Testis (tissue), 5 donors: Measurements from ENCODE around the gene CDK5RAP2. TPM values are rescaled to one million over a fixed set of nuclear protein-coding genes. Genes with fewer than 3 reads are reported as not detected.
A peak's percentile ranks its signal among the peaks of the same experiment; 100 is the strongest.
"Not testable (repeated sequence)": the region's sequence is repeated elsewhere in the genome, so short reads cannot be mapped to it uniquely, and the experiment has no call there.

Experiments
- DNase-seq: peaks from one replicate; pipeline ENCODE4 v3.0.0-alpha.2; 2019
- H3K27ac ChIP-seq, 2 donors: fragments of 200-600 bp; sonication (generic); one replicate each; pipeline ENCODE4 v1.5.1; 2019
- H3K27me3 ChIP-seq: fragments of 200-600 bp; sonication (generic); one replicate; pipeline ENCODE4 v1.5.1; 2019
- H3K36me3 ChIP-seq: fragments of 200-600 bp; sonication (generic); one replicate; pipeline ENCODE4 v1.5.1; 2017; ENCODE audit warnings: low read depth; ENCODE audit errors: missing control alignments
- H3K4me1 ChIP-seq: fragments of 200-600 bp; sonication (generic); one replicate; pipeline ENCODE4 v1.5.1; 2019
- H3K4me3 ChIP-seq, 2 donors: fragments of 200-600 bp; sonication (generic); one replicate each; pipeline ENCODE4 v1.5.1; 2017 to 2019
- H3K9me3 ChIP-seq: fragments of 200-600 bp; sonication (generic); one replicate; pipeline ENCODE4 v1.5.1; 2017
- CTCF ChIP-seq, 3 experiments: fragments of 450-650 bp in 2 of 3; fragments of 200-600 bp in 1 of 3; sonication (generic) in 1 of 3; IDR thresholded peaks; one replicate each; pipeline ENCODE4 v1.5.1; 2016 to 2019; ENCODE audit warnings: antibody characterized with exemption in 3 of 3, mild to moderate bottlenecking in 2 of 3, moderate library complexity in 1 of 3
- POLR2A ChIP-seq: fragments of 450-650 bp; IDR thresholded peaks from one replicate; pipeline ENCODE4 v1.6.1; 2017; ENCODE audit warnings: antibody characterized with exemption, mild to moderate bottlenecking, moderate library complexity
- WGBS, 2 donors: methylation state at CpG; one replicate each; pipeline ENCODE4 v1.1.5; 2018; 5-methylcytosine and 5-hydroxymethylcytosine counted together
- intact Hi-C: fragments of 100-400 bp; cut with DNase I; formaldehyde crosslinking; loops from one replicate; pipeline ENCODE4 v1.15.1; 2023; ENCODE audit warnings: low total_unique reads
- long read RNA-seq, 2 donors: transcript quantifications; one replicate each; lab custom pipeline, GENCODE V29; 2026
- polyA plus RNA-seq: library from polyadenylated mRNA; stranded (reverse); fragments of 350-450 nt; fragmentation: Illumina TruSeq; extraction: RNeasy Lipid Tissue Mini Kit (QIAGEN cat#74804); gene quantifications from one replicate; pipeline ENCODE4 v1.2.3, GENCODE V29; 2014; ENCODE audit warnings: low read depth, low replicate concordance; ENCODE audit not compliant: insufficient read depth
- total RNA-seq, 2 donors: library from RNA; depleted of rRNA; stranded (reverse); fragments of >200 nt; gene quantifications; one replicate each; pipeline ENCODE4 v1.2.3, GENCODE V29; 2016

CDK5RAP2 gene
- total RNA-seq, result 10 to 100 TPM; 64.9 to 76.1 TPM
- polyA plus RNA-seq, result 80.5 TPM
- long read RNA-seq, donor 1, partial matches to known transcripts, result 11 of 15 reads
- long read RNA-seq, donor 1, other reads (novel, unspliced or antisense), result 0 of 15 reads
- long read RNA-seq, donor 2, partial matches to known transcripts, result 0 of 1 reads
- long read RNA-seq, donor 2, other reads (novel, unspliced or antisense), result 0 of 1 reads

DNA sequence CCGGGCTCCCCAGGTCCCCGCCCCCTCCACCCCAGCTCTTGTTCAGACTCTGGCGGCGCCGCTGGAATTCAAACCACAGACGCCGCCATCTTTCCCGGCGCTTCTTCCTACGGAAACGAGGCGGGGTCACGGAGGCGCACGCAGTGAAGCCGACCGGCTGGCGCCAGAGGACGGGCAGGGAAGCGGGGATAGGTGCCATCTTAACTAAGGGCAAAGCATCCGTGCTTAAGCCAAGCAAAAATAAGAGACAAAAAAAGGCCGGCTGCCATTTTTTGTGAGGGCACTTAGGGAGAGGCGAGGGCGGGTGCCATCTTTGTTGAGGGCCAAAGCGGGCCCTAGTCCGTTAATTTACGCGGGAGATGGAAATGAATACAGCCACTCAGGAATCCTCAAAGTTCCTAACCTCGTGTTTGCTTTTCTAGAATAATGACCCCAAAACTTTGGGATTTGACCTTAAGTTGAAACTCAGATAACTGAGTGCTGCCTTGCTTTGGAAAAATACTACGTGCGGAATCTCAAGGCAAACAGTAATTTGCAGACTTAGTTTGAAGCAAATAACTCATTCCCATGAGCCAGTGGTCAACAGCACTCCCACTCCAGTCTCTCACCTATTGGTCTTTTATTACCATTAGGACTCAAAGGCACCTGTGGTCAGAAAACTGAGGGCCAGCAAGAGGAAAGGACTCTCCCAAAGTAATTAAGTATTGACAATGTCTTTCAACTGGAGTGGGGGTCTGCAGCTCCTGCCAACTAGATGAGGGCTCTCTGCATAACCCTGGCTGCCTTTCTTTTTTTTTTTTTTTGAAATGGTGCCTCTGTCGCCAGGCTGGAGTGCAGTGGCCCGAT is at the start of gene CDK5RAP2:
Gene CDK5RAP2 (minus strand): TSS at position 117 of the 846 bp plus-strand sequence. CDS start 189 bp downstream, outside the sequence.
- WGBS, 2 donors, result 9 to 11% methylated on average over 26 to 33 of the region's 33 CpGs
- peak; percentile 97 for DNase-seq
- peak within 1 kb of the TSS in 1 of 2 donors; percentile 73 for H3K27ac ChIP-seq
- peaks cover 11% of the 10 kb centered on the region for H3K4me1 ChIP-seq
- intact Hi-C loops, result no loop called here
- H3K36me3 ChIP-seq, result no peaks in the 10 kb centered on the region
- H3K9me3 ChIP-seq, result no peaks in the 10 kb centered on the region
- no peaks in the 10 kb centered on the region for H3K27me3 ChIP-seq
- TF ChIP-seq POLR2A (no peak), CTCF (IDR thresholded peaks at IDR 0.05) (no peak)
- H3K4me3 ChIP-seq, result peak within 1 kb of the TSS; percentile 76 to 84

DNA sequence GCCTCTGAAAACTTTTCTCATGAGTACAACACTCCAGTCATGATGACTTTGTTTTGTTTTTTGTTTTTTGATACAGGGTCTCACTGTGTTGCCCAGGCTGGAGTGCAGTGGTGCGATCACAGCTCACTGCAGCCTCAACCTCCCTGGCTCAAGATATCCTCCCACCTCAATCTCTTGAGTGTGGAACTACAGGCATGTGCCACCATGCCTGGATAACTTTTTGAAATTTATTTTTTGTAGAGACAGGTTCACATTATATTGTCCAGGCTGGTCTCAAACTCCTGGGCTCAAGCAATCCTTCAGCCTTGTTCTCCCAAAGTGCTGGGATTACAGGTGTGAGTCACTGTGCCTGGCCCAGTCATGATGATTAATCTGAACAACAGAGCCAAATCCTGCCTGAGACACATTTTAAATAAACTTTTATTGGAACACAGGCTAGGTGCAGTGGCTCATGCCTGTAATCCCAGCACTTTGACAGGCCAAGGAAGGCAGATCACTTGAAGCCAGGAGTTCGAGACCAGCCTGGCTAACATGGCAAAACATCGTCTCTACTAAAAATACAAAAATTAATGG is 49.0 kb upstream of the CDK5RAP2 start:
- H3K9me3 ChIP-seq, H3K27me3 ChIP-seq, H3K4me1 ChIP-seq, DNase-seq, H3K36me3 ChIP-seq, H3K27ac ChIP-seq, H3K4me3 ChIP-seq, intact Hi-C loops: not testable (repeated sequence)
- 95 to 96% methylated on average over 3 of the region's 3 CpGs for WGBS, 2 donors

DNA sequence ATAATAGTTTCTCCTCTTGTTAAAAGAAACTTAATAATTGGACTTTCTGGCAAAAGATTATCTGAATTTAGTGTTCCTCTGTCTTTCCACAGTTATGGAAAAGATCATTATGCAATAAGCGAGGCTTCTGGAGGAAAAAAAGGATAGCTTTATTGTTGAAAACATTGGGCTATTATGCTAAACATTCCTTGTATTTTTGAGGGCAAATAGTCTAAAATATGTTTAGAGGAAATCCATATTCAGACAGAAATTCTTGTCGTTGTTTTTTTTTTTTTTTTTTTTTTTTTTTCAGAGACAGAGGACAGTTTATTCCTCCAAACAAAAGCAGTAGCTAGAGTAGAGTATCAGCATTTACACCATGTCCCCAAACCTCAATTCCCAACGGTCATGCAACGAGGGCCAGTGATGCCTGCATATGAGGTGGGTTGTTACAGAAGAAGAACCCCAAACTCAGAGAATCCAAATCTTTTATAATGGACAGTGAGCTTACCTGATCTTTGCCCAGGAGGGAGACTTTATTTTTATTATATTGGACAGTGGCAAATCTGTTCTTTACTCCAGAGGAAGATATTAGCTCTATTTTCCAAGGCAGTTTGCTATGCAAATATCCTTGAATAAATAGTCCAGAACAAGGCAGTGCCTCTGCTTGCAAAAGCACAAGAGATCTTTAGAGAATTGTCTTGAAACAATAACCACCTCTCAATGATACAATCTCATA is 48.4 kb upstream of the CDK5RAP2 start:
- H3K36me3 ChIP-seq, result no peaks in the 10 kb centered on the region
- H3K27ac ChIP-seq, result no peak overlapping the region
- H3K9me3 ChIP-seq, result no peaks in the 10 kb centered on the region
- 52 to 56% methylated on average over 4 of the region's 4 CpGs for WGBS, 2 donors
- no peak for TF ChIP-seq CTCF (IDR thresholded peaks at IDR 0.05)
- H3K4me3 ChIP-seq, result no peak overlapping the region
- intact Hi-C loops, result no loop called here
- H3K4me1 ChIP-seq, result no peaks in the 10 kb centered on the region
- H3K27me3 ChIP-seq, result no peaks in the 10 kb centered on the region
- DNase-seq, result no peak

DNA sequence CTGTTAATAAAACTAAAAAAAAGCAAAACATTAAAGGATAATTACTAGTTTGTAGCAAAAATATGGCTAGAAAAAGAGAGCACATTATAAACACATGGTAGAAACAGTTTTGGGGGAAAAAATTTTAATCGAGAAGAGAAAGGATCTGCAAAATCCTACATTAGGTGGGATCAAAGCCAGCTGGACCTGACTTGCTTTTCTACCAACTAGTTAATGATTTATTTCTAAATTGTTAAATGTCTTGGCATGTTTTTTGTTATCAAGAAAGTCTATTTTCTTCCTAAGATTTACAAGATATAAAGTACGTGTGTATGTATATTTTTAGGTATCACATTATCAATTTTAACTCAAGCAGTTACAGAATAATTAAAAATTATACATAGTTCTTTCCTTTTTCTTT is 47.1 kb upstream of the CDK5RAP2 start:
- Histone ChIP-seq H3K36me3 (no peaks in the 10 kb centered on the region), H3K4me1 (no peaks in the 10 kb centered on the region), H3K27ac (no peak overlapping the region), H3K27me3 (no peaks in the 10 kb centered on the region), H3K9me3 (no peaks in the 10 kb centered on the region), H3K4me3 (no peak overlapping the region)
- no peak for DNase-seq
- TF ChIP-seq POLR2A (no peak), CTCF (IDR thresholded peaks at IDR 0.05) (no peak)
- intact Hi-C loops, result no loop called here
- WGBS, 2 donors, result 57 to 67% methylated on average over 2 of the region's 2 CpGs

DNA sequence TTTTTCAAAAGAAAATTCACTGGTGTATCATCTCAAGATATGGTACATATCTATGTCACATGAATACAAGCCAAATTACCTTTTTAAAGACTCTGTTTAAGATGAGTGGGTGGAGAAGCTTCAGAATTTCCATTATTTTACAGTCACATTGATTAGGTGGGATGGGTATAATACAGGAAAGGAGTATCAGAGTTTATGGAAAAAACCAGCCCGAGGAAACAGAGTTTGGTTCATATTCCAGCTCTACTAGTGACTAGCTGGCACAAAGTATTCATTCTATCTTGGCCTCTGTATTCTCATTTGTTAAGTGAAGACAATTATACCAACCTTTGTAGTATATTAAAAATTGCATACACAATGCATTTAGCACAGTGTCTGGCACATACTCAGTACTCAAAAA is 46.5 kb upstream of the CDK5RAP2 start:
- TF ChIP-seq POLR2A (no peak), CTCF (IDR thresholded peaks at IDR 0.05) (no peak)
- Histone ChIP-seq H3K27ac (no peak overlapping the region), H3K9me3 (no peaks in the 10 kb centered on the region), H3K27me3 (no peaks in the 10 kb centered on the region), H3K4me1 (no peaks in the 10 kb centered on the region), H3K4me3 (no peak overlapping the region), H3K36me3 (no peaks in the 10 kb centered on the region)
- no peak for DNase-seq
- intact Hi-C loops, result no loop called here
- WGBS, 2 donors, result 74 to 75% methylated on average over 1 of the region's 1 CpG
